Measurements from ENCODE around the gene MBP.

The MBP gene

DNA sequence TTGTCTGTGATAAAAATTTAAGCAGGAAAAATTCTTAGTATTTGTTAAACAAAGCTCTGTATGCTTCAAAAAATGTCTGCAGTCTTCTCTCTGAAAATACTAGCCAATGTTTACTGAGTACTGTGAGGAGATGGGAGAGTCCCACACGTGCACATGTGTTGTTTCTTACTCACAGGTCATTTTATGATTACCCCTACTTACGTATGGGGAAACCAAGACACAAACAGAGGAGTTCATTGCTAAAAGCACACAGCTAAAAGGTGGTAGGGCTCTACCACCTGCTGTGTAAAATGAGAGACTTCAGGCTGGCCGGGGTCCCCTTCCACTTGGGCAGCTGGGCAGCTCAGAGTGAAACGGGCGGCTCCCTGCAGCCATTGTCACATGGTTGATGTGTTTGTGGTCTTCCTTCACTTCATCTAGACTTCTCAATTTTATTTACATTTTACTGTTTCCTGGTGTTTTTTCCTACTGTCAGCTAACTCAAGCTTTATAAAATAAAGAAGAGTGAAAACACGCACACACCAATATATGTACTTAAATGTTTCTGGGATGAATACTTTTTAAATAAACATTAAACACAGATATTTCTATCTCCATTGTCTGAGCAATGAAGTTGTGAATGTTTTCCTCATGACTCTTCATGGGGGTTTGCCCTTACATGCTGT, 71.2 kb downstream of the MBP start:
- DNase-seq, result no peak

DNA sequence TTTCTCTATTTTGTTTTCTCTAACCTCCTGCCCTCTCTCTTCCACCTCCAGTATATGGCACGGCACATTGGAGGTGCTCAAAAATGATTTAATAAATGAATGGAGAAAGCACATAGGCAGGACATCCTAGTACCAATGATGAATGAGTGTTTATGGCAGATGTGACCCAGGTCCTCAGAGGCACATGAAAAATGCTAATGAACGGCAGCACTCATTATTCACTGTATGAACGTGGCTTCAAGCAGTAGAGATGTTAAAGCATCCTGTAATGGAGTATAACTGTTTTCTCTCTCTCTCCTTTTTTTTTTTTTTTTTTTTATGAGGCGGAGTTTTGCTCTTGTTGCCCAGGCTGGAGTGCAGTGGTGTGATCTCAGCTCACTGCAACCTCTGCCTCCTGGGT, 72.4 kb downstream of the MBP start:
- no peak for DNase-seq

- no peak for DNase-seq
Measured at GRCh38 chr18:77059294-77059916, 73.2 kb downstream of the MBP start.

DNA sequence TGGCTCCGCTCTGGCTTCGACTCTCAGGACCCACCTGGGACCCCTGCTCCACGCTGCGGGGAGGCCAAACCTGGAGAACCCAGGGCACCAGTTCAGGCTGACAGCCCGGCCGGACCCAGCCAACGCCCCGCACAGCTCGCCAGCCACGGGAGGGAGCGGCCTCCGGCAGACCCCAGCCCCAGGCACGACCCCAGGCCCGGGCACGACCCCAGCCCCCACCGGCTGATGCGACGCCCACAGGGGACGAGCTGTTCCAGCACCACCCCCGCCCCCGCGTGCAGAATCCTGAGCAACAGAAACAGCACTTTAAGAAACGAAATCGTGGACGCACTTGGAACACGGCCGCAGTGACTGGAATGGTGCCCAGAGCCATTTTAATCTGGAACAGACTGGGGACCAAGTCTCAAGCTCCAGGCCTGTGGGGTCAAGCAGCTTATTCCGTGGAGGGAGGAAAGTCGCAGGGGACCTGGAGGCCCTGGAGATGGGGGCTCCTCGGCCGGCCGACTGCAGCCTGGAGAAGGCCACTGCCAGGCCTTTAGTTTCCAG, 74.2 kb downstream of the MBP start:
- peak; percentile 67 for DNase-seq

DNA sequence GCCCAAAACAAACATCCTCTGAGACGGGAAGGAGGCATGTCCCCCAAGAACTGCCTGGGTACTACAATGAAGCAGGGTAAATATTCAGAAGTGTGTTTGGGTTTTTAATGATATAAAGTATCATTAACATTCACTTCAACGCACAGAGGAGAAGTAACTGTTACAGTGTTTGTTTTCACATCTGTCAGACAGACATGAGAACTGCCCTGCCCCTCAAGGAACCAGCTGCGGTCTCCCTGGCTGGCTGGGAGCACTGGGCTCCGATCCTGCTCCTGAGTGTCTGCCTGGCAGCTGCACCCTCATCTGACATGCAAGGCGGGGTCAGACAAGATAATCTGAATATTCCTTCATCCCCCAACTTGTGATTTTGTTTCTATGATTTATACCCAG, 75.6 kb downstream of the MBP start:
- DNase-seq, result peak; percentile 53

DNA sequence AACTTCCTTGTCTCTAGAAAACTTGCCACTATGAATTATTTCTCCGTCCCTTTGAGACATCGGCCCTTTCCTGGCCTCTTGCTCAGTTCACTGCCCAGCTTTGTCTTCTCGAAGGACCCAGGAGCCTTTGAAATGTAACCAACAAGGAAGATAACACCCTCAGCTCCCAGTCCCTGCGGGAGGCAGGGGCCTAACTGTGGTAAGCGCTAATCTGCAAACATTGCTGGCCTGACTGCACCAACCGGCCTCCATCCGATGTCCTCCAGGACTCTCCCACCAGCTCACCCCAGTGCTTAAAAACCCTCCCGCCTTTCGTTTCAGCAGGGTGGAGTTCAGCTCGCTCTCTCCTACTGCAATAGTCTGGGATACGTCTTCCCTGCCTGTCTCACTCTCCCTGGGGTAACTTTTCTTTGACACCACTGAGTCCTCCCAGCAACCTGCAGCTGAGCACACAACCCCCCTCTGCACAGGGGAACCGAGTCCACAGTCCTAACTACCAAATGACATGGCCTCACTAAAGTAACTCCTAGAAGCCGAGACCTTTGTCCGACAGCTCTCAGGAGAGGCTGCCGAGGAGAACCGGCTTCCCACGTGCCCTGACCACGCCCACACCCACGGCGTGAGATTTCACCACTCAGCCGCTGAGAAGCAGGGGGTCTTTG, 76.1 kb downstream of the MBP start:
- peak; percentile 38 for DNase-seq

- no peak for DNase-seq
Measured at GRCh38 chr18:77055429-77056300, 76.9 kb downstream of the MBP start.

DNA sequence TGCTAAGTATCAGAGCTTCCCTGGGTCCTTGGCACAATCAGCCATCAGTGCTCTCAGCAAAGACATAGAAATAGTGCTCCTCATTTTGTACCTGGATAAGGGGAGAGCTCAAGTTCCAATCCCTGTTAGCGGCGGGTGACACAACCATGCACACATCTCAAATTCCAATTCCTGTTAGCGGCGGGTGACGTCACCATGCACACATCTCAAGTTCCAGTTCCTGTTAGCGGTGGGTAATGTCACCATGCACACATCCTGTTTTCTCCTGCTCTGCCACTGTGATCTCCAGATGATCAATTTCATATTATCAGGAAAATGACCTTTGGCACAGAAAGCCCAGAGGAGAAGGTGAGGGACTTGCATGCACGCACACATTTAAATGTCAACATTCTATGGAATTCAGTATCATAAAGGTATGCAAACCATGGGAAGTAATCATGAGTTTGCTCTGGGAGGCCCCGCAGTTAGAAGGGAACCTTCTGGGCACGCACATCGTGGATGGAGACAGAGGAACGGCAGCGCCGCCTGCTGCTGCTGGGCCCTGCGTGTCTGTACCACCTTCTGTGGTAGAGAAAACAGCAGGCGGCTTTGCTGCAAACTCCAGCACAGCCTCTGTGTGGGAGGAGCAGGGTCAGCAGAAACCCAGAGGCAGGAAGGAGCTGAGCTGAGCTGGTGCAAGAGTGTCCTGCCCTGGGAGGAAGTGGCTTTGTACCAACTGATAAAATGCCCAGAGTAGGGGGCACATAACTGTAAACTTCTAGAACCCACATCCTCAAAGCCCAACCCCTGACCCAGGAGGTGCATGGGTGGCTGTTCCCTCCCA, 77.8 kb downstream of the MBP start:
- DNase-seq, result peak; percentile 85

- no peak for DNase-seq
Measured at GRCh38 chr18:77054288-77054605, 78.3 kb downstream of the MBP start.

GRCh38 chr18:77053616-77054287, 78.8 kb downstream of the MBP start:
- DNase-seq, result no peak

DNA sequence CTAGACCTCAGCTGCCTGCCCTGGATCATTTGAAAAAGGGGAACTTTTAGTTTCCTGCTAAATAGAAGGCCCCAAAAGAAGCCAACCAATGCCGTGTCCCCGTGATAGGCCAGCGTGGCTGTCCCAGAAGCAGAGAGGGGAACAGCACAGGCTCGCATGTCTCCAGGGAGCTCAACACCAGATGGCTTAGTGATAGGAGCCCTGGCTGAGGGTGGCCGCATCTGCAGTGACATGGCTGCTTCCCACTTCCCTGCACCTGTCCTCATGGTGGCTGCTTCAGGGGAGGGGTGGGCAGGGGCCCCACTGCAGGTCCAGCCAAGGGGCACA, 79.6 kb downstream of the MBP start:
- no peak for DNase-seq

GRCh38 chr18:77052297-77052982, 80.1 kb downstream of the MBP start:
- no peak for DNase-seq

DNA sequence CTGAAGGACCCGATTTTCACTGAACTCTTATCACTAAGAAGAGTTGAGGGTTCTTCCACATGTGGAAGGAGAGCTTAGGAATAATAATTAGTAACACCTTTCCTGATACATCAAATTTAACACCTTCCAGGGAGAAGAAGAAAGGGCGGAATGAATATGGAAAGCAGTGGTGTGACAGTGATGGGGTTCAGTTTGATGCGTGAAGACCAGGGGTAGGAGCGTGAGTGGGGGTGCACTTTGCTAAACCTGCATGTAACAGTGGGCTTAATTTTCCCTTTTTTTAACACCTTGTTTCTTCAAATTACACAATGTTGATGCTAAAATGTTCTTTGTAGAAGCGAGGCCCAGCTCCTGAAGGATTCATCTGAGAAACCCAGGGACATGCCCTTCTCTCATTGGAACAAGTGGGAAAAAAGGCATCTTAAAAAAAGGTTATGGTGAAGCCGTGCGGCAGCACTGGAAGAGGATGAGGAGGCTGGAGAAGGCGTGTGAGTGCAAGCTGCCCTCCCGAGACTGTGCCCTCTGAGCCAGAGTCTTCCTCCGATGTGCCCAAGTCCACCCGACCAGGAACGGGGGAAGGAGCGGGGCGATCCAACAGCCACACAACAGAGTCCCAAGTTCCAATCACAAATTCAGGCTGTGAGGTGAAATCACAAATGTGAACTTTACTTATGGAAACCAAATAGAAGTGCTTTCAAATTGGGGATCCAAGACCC, 80.8 kb downstream of the MBP start:
- no peak for DNase-seq

- no peak for DNase-seq
Measured at GRCh38 chr18:77049938-77050337, 82.6 kb downstream of the MBP start.

DNA sequence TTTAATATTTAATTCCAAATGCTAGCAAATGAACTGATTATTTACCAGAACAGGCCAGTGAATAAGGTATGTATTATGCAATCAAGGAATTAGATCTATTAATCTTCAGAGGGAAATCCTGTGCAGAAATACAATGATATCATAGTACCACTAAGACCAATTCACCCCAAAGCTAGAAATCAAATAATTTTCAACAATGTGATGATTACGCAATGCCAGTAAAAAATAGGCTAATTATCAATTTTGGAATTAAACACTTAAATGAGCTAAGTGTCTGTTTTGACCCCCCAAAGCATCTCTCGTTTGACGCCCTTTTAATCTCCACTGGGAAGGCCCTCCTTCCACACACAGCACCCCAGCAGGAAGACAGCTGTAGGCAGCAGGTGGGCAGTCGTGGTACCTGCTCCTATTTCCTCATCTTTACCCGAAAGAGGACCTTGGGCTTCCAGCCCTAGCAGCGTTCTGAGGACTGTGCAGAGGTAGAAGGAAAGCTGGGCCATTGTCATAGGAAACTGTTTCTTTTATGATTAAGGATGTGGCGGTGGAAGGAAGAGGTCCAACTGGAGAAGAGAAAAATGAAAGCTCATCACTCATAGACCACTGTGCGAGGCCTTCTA, 84.7 kb downstream of the MBP start:
- DNase-seq, result no peak

- DNase-seq, result no peak
Measured at GRCh38 chr18:77046994-77047393, 85.6 kb downstream of the MBP start.

DNA sequence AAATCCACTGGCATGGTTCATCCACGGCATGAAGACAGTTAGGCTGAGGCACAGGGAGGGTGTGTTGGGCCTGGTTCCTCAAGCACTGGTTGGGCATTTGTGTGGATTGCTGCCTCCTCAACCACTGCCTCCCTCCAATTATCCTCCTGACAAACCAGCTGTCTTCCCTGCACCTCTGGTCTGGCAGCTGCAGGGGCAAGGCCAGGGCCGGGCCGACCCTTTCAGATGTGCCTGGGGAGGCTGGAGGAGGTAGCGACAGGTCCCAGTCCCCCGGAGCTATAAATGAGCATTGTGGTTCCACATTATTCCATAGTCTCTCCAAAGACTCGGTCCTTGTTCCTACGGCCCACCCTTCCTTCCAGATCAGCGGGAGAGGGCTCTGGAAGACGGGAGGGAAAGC, 86.2 kb downstream of the MBP start:
- DNase-seq, result no peak

GRCh38 chr18:77045677-77046076, 86.9 kb downstream of the MBP start:
- DNase-seq, result no peak

DNA sequence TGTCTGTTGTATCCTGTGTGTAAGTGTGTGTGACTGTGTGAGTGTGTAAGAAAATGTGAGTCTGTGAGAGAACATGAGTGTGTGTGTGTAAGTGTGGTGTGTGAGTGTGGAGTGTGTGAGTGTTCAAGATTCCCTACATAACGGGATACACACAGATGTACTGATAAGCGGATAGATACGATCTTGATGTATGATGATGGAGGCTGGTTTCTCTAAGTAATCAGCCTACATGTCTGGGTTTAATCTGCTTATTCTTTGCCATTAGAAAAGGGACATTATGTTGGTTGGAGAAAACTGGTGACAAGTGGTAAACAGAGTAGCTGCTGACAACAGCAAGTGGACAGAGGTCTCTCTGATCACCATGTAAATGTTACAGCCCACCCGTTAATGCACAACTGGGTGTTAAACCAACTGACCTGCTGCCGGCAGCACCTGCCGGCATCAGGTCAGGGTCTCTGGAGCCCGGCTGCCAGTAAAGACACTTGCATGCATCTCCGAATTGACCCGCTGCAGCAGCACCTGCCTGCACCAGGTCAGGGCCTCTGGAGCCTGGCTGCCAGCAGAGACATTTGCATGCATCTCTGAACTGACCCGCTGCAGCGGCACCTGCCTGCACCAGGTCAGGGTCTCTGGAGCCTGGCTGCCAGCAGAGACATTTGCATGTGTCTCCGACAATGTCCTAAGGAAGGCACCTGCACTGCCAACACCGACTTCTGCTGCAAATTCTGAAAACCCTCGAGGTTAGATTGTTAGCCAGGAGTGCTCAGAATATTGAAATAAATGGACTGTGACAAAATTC, 87.5 kb downstream of the MBP start:
- no peak for DNase-seq
